CD4-positive, alpha-beta T cell (primary cell): ENCODE data around the gene HCFC1R1. TPM values are rescaled to one million over a fixed set of nuclear protein-coding genes. Genes with fewer than 3 reads are reported as not detected.

Experiments used
- ATAC-seq: fragments of 200-7000 bp; cut with Tn5 transposase; one replicate; pipeline ENCODE4 v1.10.0; 2022; ENCODE audit warnings: mild to moderate bottlenecking; ENCODE audit not compliant: poor library complexity
- CTCF ChIA-PET: fragments of 350-600 bp; sonication (Branson Sonifier 250); formaldehyde crosslinking; loops from one replicate; lab custom pipeline; 2021; ENCODE audit warnings: antibody characterized with exemption, inconsistent platforms; lab: Charles Lee
- POLR2A ChIA-PET: fragments of 350-600 bp; sonication (Branson Sonifier 250); formaldehyde crosslinking; loops from one replicate; lab custom pipeline; 2021; ENCODE audit warnings: antibody characterized with exemption, inconsistent platforms; lab: Charles Lee
- DNase-seq, 14 experiments: peaks; one replicate each; pipeline ENCODE4 v3.0.0-alpha.2; 2013 to 2020; ENCODE audit warnings: mixed read lengths in 2 of 14
- H3K27ac ChIP-seq, 2 donors: one replicate each; pipeline versions ENCODE4 v1.5.1 to v1.7.0; 2013; ENCODE audit warnings: low read length in 2 of 2, low read depth in 1 of 2, mild to moderate bottlenecking in 1 of 2
- H3K27me3 ChIP-seq, 2 experiments: 1 replicate in 1 of 2; 2 replicates in 1 of 2; pipeline versions ENCODE4 v1.6.1 to v1.7.0; 2013; ENCODE audit warnings: low read length in 2 of 2, control low read depth in 1 of 2, mild to moderate bottlenecking in 1 of 2, moderate library complexity in 1 of 2; ENCODE audit not compliant: insufficient read depth in 2 of 2, control insufficient read depth in 1 of 2
- H3K36me3 ChIP-seq: one replicate; pipeline ENCODE4 v1.6.1; 2013; ENCODE audit warnings: low read length, control low read depth; ENCODE audit not compliant: insufficient read depth
- H3K4me1 ChIP-seq: one replicate; pipeline ENCODE4 v1.6.1; 2013; ENCODE audit warnings: low read length, control low read depth; ENCODE audit not compliant: insufficient read depth
- H3K4me3 ChIP-seq: one replicate; pipeline ENCODE4 v1.5.1; 2013; ENCODE audit warnings: mild to moderate bottlenecking, low read length, moderate library complexity
- H3K9me3 ChIP-seq, 2 experiments: 1 replicate in 1 of 2; 2 replicates in 1 of 2; pipeline versions ENCODE4 v1.6.1 to v1.7.0; 2013; ENCODE audit warnings: low read length in 2 of 2, mild to moderate bottlenecking in 2 of 2, control low read depth in 1 of 2, moderate library complexity in 1 of 2; ENCODE audit not compliant: control insufficient read depth in 1 of 2, insufficient read depth in 1 of 2
- H3K27ac Mint-ChIP-seq: one replicate; pipeline ENCODE4 v1.8.0; 2020; ENCODE audit warnings: mixed read lengths
- H3K27me3 Mint-ChIP-seq: one replicate; pipeline ENCODE4 v1.8.0; 2021; ENCODE audit warnings: mixed read lengths
- H3K36me3 Mint-ChIP-seq: one replicate; pipeline ENCODE4 v1.8.0; 2021; ENCODE audit warnings: low read depth, mixed read lengths
- H3K4me1 Mint-ChIP-seq: one replicate; pipeline ENCODE4 v1.8.0; 2021; ENCODE audit warnings: low read depth, mixed read lengths
- H3K4me3 Mint-ChIP-seq: one replicate; pipeline ENCODE4 v1.8.0; 2020; ENCODE audit warnings: mild to moderate bottlenecking, mixed read lengths
- H3K9me3 Mint-ChIP-seq: one replicate; pipeline ENCODE4 v1.8.0; 2020; ENCODE audit warnings: mixed read lengths
- CTCF ChIP-seq: fragments of 200-600 bp; IDR thresholded peaks from one replicate; pipeline ENCODE4 v1.8.0; 2022; ENCODE audit warnings: antibody characterized with exemption, mild to moderate bottlenecking
- intact Hi-C, 2 experiments: fragments of 100-400 bp; cut with DNase I in 1 of 2; cut with micrococcal nuclease in 1 of 2; formaldehyde crosslinking; loops; one replicate each; pipeline versions ENCODE4 v1.15.1 to v1.9.0; 2023 to 2025; cut with DNase I, micrococcal nuclease
- total RNA-seq, 174 experiments: library from RNA in 2 of 174; stranded (reverse) in 2 of 174; gene quantifications; one replicate each; pipeline ENCODE4 v1.2.3 and lab custom pipeline; 2021 to 2026

The HCFC1R1 gene
- total RNA-seq, 2 experiments from 2014 or later: 8.9 to 11.0 TPM

DNA sequence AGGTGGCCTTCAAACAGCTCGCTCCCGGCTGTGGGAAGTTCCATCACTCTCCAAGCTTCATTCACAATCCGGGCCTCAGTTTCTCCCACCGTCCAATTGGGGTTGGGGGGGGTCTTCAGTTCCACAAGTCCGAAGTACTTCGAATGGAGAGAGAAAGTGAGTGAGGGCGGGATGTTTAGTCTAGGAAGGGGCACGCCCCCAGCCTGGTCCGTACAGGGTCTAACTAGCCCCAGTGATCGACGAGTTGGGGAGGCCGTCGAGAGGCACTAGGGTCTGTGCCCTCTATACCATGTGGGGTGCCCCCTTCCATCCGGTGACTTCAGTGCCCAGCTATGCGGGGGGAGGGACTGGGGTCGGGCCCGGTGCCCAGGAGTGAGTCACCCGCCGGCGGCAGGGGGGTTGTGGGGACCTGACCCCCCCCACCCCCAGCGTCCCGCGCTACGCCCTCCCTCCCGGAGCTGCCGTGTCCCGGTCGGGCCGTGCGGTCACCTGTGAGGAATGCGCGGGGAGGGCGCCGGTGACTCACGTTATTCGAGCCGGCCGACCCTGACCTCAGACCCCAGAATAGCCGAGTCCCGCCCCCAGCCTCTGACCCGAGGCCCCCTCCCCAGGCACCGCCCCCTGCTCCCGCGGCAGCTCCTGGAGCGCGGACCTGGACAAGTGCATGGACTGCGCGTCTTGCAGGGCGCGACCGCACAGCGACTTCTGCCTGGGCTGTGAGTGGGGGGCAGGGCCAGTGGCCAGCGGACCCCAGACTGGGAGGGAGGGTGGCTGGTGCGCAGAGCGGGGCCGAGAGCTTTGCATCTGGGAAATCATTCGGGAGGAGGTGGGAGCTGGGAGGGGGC lies 2.9 kb downstream of the HCFC1R1 start:
- H3K27me3 Mint-ChIP-seq: peaks cover 4% of the 10 kb centered on the region

GRCh38 chr16:3020247-3020603 lies 3.5 kb downstream of the HCFC1R1 start, which contains the start of gene TNFRSF12A:
Gene TNFRSF12A, plus strand, starts transcription at chr16:3020368. Its CDS starts 30 bp downstream, at chr16:3020398.
- Mint-ChIP-seq H3K27ac (peak within 1 kb of the TSS; percentile 78), H3K36me3 (peaks cover 5% of the 10 kb centered on the region), H3K9me3 (no peaks in the 10 kb centered on the region), H3K27me3 (peaks cover 4% of the 10 kb centered on the region), H3K4me3 (peak within 1 kb of the TSS; percentile 87), H3K4me1 (peaks cover 49% of the 10 kb centered on the region)
- peak within 1 kb of the TSS; percentile 35 to 80 for H3K27ac ChIP-seq
- TF ChIP-seq CTCF: no peak
- intact Hi-C loops: loop anchor here (2.0 to 10.0 kb wide), 3 partner anchors 15 to 435 kb away; no protein-coding TSS in a partner anchor
- ATAC-seq (no peak), DNase-seq (peak in 12 of 14 experiments; percentile 28 to 88 (median 62))
- CTCF ChIA-PET: interaction anchor here (0.7 to 5.4 kb wide), 7 partner anchors 8 to 109 kb away, joined by 3 to 38 read pairs (median 6); no protein-coding TSS in a partner anchor
- H3K36me3 ChIP-seq: no peaks in the 10 kb centered on the region
- peak within 1 kb of the TSS; percentile 63 for H3K4me3 ChIP-seq
- POLR2A ChIA-PET: interaction anchor here (0.7 to 3.3 kb wide), 11 partner anchors 10 to 1036 kb away, joined by 3 to 24 read pairs (median 4); partner anchors contain the start of genes NAA60, PKMYT1, ZNF213 and ZNF263
- no peaks in the 10 kb centered on the region for H3K9me3 ChIP-seq
- H3K4me1 ChIP-seq: peaks cover 69% of the 10 kb centered on the region
- H3K27me3 ChIP-seq: peaks cover 3 to 4% of the 10 kb centered on the region in 2 experiments

More for the DNA sequence above, 2.9 kb downstream of the HCFC1R1 start:
- Histone ChIP-seq H3K9me3 (no peaks in the 10 kb centered on the region), H3K36me3 (peaks cover 3% of the 10 kb centered on the region), H3K4me1 (peaks cover 75% of the 10 kb centered on the region), H3K27me3 (peaks cover 3 to 4% of the 10 kb centered on the region in 2 experiments), H3K4me3 (peak overlapping the region; percentile 63), H3K27ac (peak overlapping the region; percentile 35 to 80)
- Mint-ChIP-seq H3K9me3 (no peaks in the 10 kb centered on the region), H3K27ac (peak overlapping the region; percentile 78), H3K4me1 (peaks cover 49% of the 10 kb centered on the region), H3K4me3 (peak overlapping the region; percentile 85), H3K36me3 (peaks cover 5% of the 10 kb centered on the region)
- ATAC-seq (peak; percentile 10), DNase-seq (peak in 13 of 14 experiments; percentile 45 to 87 (median 70))
- POLR2A ChIA-PET: interaction anchor here (0.7 to 3.3 kb wide), 11 partner anchors 9 to 1035 kb away, joined by 3 to 24 read pairs (median 4); partner anchors contain the start of genes NAA60, PKMYT1, ZNF213 and ZNF263
- CTCF ChIA-PET: interaction anchor here (0.7 to 5.4 kb wide), 8 partner anchors 8 to 109 kb away, joined by 3 to 38 read pairs (median 6); no protein-coding TSS in a partner anchor
- TF ChIP-seq CTCF: no peak
- intact Hi-C loops: loop anchor here (2.0 to 10.0 kb wide), 3 partner anchors 16 to 434 kb away; no protein-coding TSS in a partner anchor

DNA sequence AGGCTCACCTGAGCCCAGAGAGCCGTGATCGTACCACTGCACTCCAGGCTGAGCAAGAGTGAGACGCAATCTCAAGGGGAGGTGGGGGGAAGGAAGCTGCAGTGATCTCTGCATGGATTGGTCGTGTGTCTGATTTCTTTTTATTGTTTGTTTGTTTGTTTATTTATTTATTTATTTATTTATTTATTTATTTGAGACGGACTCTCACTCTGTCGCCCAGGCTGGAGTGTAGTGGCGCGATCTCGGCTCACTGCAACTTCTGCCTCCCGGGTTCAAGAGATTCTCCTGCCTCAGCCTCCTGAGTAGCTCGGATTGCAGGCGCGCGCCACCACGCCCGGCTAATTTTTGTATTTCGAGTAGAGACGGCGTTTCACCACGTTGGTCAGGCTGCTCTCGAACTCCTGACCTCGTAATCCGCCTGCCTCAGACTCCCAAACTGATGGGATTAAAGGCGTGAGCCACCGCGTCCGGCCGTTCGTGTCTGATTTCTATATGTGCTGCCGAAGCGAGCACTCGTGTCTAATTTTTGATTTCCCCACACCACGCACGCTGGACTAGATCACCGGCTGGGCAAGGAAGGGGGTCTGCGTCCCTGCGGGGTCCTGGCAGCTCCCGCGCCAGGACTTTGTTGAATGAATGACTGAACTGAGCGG lies 4.0 kb downstream of the HCFC1R1 start:
- H3K4me3 ChIP-seq: peak overlapping the region; percentile 63
- CTCF ChIA-PET: interaction anchor here (0.7 to 5.4 kb wide), 7 partner anchors 8 to 110 kb away, joined by 3 to 38 read pairs (median 9); no protein-coding TSS in a partner anchor
- peak overlapping the region; percentile 51 for H3K27ac Mint-ChIP-seq
- H3K9me3 ChIP-seq: no peaks in the 10 kb centered on the region
- ATAC-seq: no peak
- no peak for TF ChIP-seq CTCF
- no peak overlapping the region for H3K27ac ChIP-seq
- peaks cover 66% of the 10 kb centered on the region for H3K4me1 ChIP-seq
- H3K9me3 Mint-ChIP-seq: no peaks in the 10 kb centered on the region
- H3K4me3 Mint-ChIP-seq: peak overlapping the region; percentile 87
- H3K36me3 Mint-ChIP-seq: peaks cover 5% of the 10 kb centered on the region
- POLR2A ChIA-PET: interaction anchor here (0.6 to 3.3 kb wide), 11 partner anchors 10 to 1036 kb away, joined by 3 to 24 read pairs (median 4); partner anchors contain the start of genes NAA60, ZNF213 and ZNF263
- no peak for DNase-seq
- no peaks in the 10 kb centered on the region for H3K36me3 ChIP-seq
- peaks cover 4% of the 10 kb centered on the region for H3K27me3 Mint-ChIP-seq
- peaks cover 3 to 4% of the 10 kb centered on the region in 2 experiments for H3K27me3 ChIP-seq
- intact Hi-C loops: loop anchor here (2.0 to 10.0 kb wide), 3 partner anchors 15 to 435 kb away; no protein-coding TSS in a partner anchor
- peaks cover 49% of the 10 kb centered on the region for H3K4me1 Mint-ChIP-seq
